Nephron (organoid): ENCODE measurements around the gene USP32.
A peak's percentile ranks its signal among the peaks of the same experiment; 100 is the strongest.

ENCODE experiments used
- H3K27ac Mint-ChIP-seq, 3 experiments: 2 replicates each; pipeline ENCODE4 v1.8.0; 2020; ENCODE audit warnings: mixed read lengths in 3 of 3, mild to moderate bottlenecking in 2 of 3, moderate library complexity in 1 of 3
- H3K27me3 Mint-ChIP-seq: 2 replicates; pipeline ENCODE4 v1.8.0; 2021; ENCODE audit warnings: low read depth, mild to moderate bottlenecking, moderate library complexity, mixed read lengths
- H3K36me3 Mint-ChIP-seq: 2 replicates; pipeline ENCODE4 v1.8.0; 2020; ENCODE audit warnings: low read depth, mixed read lengths
- H3K4me1 Mint-ChIP-seq: 2 replicates; pipeline ENCODE4 v1.8.0; 2020; ENCODE audit warnings: mixed read lengths
- H3K4me3 Mint-ChIP-seq, 3 experiments: 2 replicates each; pipeline ENCODE4 v1.8.0; 2020; ENCODE audit warnings: mild to moderate bottlenecking in 3 of 3, mixed read lengths in 3 of 3, moderate library complexity in 2 of 3
- H3K9me3 Mint-ChIP-seq: 2 replicates; pipeline ENCODE4 v1.8.0; 2020; ENCODE audit warnings: mixed read lengths
- TF ChIP-seq, protein P1 (sequence below), 3 experiments: fragments of 200-600 bp; sonication (generic); IDR thresholded peaks; one replicate each; pipeline ENCODE4 v1.5.0; 2021; ENCODE audit warnings: antibody characterized with exemption in 3 of 3; ENCODE audit not compliant: unreplicated experiment in 3 of 3

Gene USP32

GRCh38 chr17:60135151-60135950, 256.6 kb downstream of the USP32 start:
- Mint-ChIP-seq H3K27ac (peak overlapping the region; percentile 15 to 79 (median 70)), H3K4me1 (peaks cover 22% of the 10 kb centered on the region), H3K36me3 (peaks cover 9% of the 10 kb centered on the region)

GRCh38 chr17:60134396-60135150, 257.4 kb downstream of the USP32 start:
- Mint-ChIP-seq H3K4me1 (peaks cover 22% of the 10 kb centered on the region), H3K27ac (peak overlapping the region; percentile 15 to 79 (median 70)), H3K27me3 (peaks cover 46% of the 10 kb centered on the region), H3K4me3 (peak overlapping the region; percentile 91 to 97 (median 96)), H3K36me3 (peaks cover 9% of the 10 kb centered on the region), H3K9me3 (no peaks in the 10 kb centered on the region)
- TF ChIP-seq, protein P1, sequence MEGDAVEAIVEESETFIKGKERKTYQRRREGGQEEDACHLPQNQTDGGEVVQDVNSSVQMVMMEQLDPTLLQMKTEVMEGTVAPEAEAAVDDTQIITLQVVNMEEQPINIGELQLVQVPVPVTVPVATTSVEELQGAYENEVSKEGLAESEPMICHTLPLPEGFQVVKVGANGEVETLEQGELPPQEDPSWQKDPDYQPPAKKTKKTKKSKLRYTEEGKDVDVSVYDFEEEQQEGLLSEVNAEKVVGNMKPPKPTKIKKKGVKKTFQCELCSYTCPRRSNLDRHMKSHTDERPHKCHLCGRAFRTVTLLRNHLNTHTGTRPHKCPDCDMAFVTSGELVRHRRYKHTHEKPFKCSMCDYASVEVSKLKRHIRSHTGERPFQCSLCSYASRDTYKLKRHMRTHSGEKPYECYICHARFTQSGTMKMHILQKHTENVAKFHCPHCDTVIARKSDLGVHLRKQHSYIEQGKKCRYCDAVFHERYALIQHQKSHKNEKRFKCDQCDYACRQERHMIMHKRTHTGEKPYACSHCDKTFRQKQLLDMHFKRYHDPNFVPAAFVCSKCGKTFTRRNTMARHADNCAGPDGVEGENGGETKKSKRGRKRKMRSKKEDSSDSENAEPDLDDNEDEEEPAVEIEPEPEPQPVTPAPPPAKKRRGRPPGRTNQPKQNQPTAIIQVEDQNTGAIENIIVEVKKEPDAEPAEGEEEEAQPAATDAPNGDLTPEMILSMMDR (IDR thresholded peaks at IDR 0.05; ENCODE audit: unreplicated experiment in 3 of 3) = no peak

More at GRCh38 chr17:60135151-60135950, 256.6 kb downstream of the USP32 start:
- Mint-ChIP-seq H3K9me3 (no peaks in the 10 kb centered on the region), H3K4me3 (peak overlapping the region; percentile 91 to 97 (median 96)), H3K27me3 (peaks cover 54% of the 10 kb centered on the region)
- TF ChIP-seq, protein P1 (IDR thresholded peaks at IDR 0.05; ENCODE audit: unreplicated experiment in 3 of 3) = no peak

DNA sequence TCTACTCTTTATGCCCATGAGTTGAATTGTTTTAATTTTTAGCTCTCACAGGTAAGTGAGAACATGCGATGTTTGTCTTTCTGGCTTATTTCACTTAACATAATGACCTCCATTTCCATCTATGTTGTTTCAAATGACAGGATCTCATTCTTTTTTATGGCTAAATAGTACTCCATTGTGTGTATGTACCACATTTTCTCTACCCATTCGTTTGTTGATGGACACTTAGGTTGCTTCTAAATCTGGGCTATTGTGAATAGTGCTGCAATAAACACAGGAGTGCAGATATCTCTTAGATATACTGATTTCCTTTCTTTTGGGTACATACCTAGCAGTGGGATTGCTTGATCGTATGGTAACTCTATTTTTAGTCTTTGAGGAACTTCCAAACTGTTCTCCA, 261.5 kb downstream of the USP32 start:
- H3K27me3 Mint-ChIP-seq = peaks cover 25% of the 10 kb centered on the region
- H3K4me1 Mint-ChIP-seq = peaks cover 17% of the 10 kb centered on the region
- peaks cover 9% of the 10 kb centered on the region for H3K36me3 Mint-ChIP-seq

DNA sequence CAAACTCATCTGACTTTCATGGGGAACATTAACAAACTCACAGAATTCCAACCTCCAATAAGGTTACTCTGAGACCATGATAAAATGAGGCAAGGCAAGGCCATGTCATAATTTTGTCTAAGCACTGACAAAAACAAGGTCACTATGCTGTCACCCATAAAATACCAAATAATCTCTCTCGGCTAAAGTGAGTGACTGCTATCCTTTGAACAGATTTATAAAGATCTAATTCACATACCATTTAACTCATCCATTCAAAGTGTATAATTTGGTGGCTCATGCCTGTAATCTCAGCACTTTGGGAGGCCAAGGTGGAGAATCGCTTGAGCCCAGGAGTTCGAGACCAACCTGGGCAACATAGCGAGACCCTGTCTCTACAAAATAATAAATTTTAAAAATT, 262.8 kb downstream of the USP32 start:
- H3K4me1 Mint-ChIP-seq = peaks cover 4% of the 10 kb centered on the region
- no peaks in the 10 kb centered on the region for H3K9me3 Mint-ChIP-seq
- H3K36me3 Mint-ChIP-seq = peaks cover 9% of the 10 kb centered on the region
- TF ChIP-seq, protein P1 (IDR thresholded peaks at IDR 0.05; ENCODE audit: unreplicated experiment in 3 of 3) = no peak
- no peak overlapping the region for H3K4me3 Mint-ChIP-seq
- H3K27me3 Mint-ChIP-seq = peaks cover 19% of the 10 kb centered on the region
- no peak overlapping the region for H3K27ac Mint-ChIP-seq

More for the DNA sequence above, 261.5 kb downstream of the USP32 start:
- no peak overlapping the region for H3K4me3 Mint-ChIP-seq
- H3K9me3 Mint-ChIP-seq = no peaks in the 10 kb centered on the region
- TF ChIP-seq, protein P1 (IDR thresholded peaks at IDR 0.05; ENCODE audit: unreplicated experiment in 3 of 3) = no peak
- no peak overlapping the region for H3K27ac Mint-ChIP-seq
